IMR-90 (cell line): ENCODE measurements around the gene NIPAL4. TPM values are rescaled to one million over a fixed set of nuclear protein-coding genes. Genes with fewer than 3 reads are reported as not detected.

ENCODE experiments used
- ATAC-seq: fragments of 200-7000 bp; cut with Tn5 transposase; 2 replicates; pipeline ENCODE4 v1.9.1; 2020; ENCODE audit warnings: low read depth, mild to moderate bottlenecking, moderate library complexity
- BruUV-seq: library from RNA; stranded (reverse); fragments of 400-500 nt; replicated peaks from 2 replicates; lab custom pipeline; 2021; lab: Mats Ljungman, UMichigan
- CTCF ChIA-PET: fragments of 300-600 bp; formaldehyde crosslinking; extraction: SDS; loops from one replicate; lab custom pipeline; 2021; ENCODE audit warnings: antibody characterized with exemption; lab: Yijun Ruan, JAX
- POLR2A ChIA-PET: fragments of 300-600 bp; sonication (Branson Sonifier 250); formaldehyde crosslinking; loops from one replicate; lab custom pipeline; 2022; ENCODE audit warnings: antibody characterized with exemption; ENCODE audit not compliant: unreplicated experiment; lab: Charles Lee
- DNase-seq: peaks from one replicate; pipeline ENCODE4 v3.0.0; 2013
- H2AFZ ChIP-seq: replicated peaks from 2 replicates; pipeline ENCODE3; 2013; ENCODE audit warnings: low read length, mild to moderate bottlenecking; ENCODE audit not compliant: poor library complexity
- H2AK5ac ChIP-seq: 2 replicates; pipeline ENCODE4 v1.6.1; 2013; ENCODE audit warnings: low read depth, low read length, inconsistent platforms
- H2AK9ac ChIP-seq: replicated peaks from 2 replicates; pipeline ENCODE3; 2013; ENCODE audit warnings: mild to moderate bottlenecking, low read depth, low read length, moderate library complexity; ENCODE audit not compliant: poor library complexity
- H2BK120ac ChIP-seq: 2 replicates; pipeline ENCODE4 v1.6.1; 2013; ENCODE audit warnings: low read depth, low read length, inconsistent platforms
- H2BK15ac ChIP-seq: 3 replicates; pipeline ENCODE4 v1.6.1; 2013; ENCODE audit warnings: low read depth, low read length, inconsistent platforms
- H2BK20ac ChIP-seq: 2 replicates; pipeline ENCODE4 v1.6.1; 2013; ENCODE audit warnings: low read depth, mild to moderate bottlenecking, inconsistent platforms, low read length, moderate library complexity
- H2BK5ac ChIP-seq: 2 replicates; pipeline ENCODE4 v1.6.1; 2013; ENCODE audit warnings: mild to moderate bottlenecking, low read depth, low read length, inconsistent platforms; ENCODE audit not compliant: poor library complexity, severe bottlenecking
- H3K14ac ChIP-seq: replicated peaks from 2 replicates; pipeline ENCODE4 v1.6.1; 2013; ENCODE audit warnings: low read depth, low read length, inconsistent platforms
- H3K18ac ChIP-seq: 2 replicates; pipeline ENCODE4 v1.6.1; 2013; ENCODE audit warnings: low read depth, low read length, control low read depth
- H3K23ac ChIP-seq: 2 replicates; pipeline ENCODE4 v1.6.1; 2013; ENCODE audit warnings: low read depth, low read length, inconsistent platforms
- H3K27ac ChIP-seq: 2 replicates; pipeline ENCODE4 v1.5.1; 2013; ENCODE audit warnings: mild to moderate bottlenecking, control low read depth, low read length; ENCODE audit not compliant: insufficient read depth
- H3K27me3 ChIP-seq: 2 replicates; pipeline ENCODE4 v1.6.1; 2013; ENCODE audit warnings: low read length; ENCODE audit not compliant: control insufficient read depth, insufficient read depth
- H3K36me3 ChIP-seq: 2 replicates; pipeline ENCODE4 v1.6.1; 2013; ENCODE audit warnings: low read length, mixed read lengths; ENCODE audit not compliant: control insufficient read depth, insufficient read depth
- H3K4ac ChIP-seq: 2 replicates; pipeline ENCODE4 v1.6.1; 2013; ENCODE audit warnings: low read depth, low read length, inconsistent platforms
- H3K4me1 ChIP-seq: 2 replicates; pipeline ENCODE4 v1.6.1; 2013; ENCODE audit warnings: low read length, mixed read lengths; ENCODE audit not compliant: control insufficient read depth, insufficient read depth
- H3K4me2 ChIP-seq: 2 replicates; pipeline ENCODE4 v1.6.1; 2013; ENCODE audit warnings: low read depth, mild to moderate bottlenecking, control low read depth, low read length, moderate library complexity
- H3K4me3 ChIP-seq: 2 replicates; pipeline ENCODE4 v1.5.1; 2013; ENCODE audit warnings: low read depth, mild to moderate bottlenecking, control low read depth, low read length, moderate library complexity; ENCODE audit not compliant: insufficient read depth
- H3K56ac ChIP-seq: 2 replicates; pipeline ENCODE4 v1.6.1; 2013; ENCODE audit warnings: low read length, inconsistent platforms; ENCODE audit not compliant: insufficient read depth; ENCODE audit errors: extremely low read depth
- H3K79me1 ChIP-seq, 2 experiments: 2 replicates each; pipeline ENCODE4 v1.6.1; 2013; ENCODE audit warnings: low read length in 2 of 2, inconsistent platforms in 1 of 2, low read depth in 1 of 2
- H3K9ac ChIP-seq: 2 replicates; pipeline ENCODE4 v1.6.1; 2013; ENCODE audit warnings: low read depth, low read length, control low read depth
- H3K9me1 ChIP-seq: 2 replicates; pipeline ENCODE4 v1.6.1; 2013; ENCODE audit warnings: low read length, inconsistent platforms; ENCODE audit not compliant: insufficient read depth
- H3K9me3 ChIP-seq: 2 replicates; pipeline ENCODE4 v1.6.1; 2013; ENCODE audit warnings: low read length; ENCODE audit not compliant: control insufficient read depth, insufficient read depth
- H4K20me1 ChIP-seq: 2 replicates; pipeline ENCODE4 v1.6.1; 2013; ENCODE audit warnings: low read length, inconsistent platforms; ENCODE audit not compliant: insufficient read depth
- H4K5ac ChIP-seq: 2 replicates; pipeline ENCODE4 v1.6.1; 2013; ENCODE audit warnings: mild to moderate bottlenecking, low read depth, low read length, control low read depth
- H4K8ac ChIP-seq, 2 experiments: 2 replicates each; pipeline ENCODE4 v1.6.1; 2013; ENCODE audit warnings: low read depth in 2 of 2, low read length in 2 of 2, control low read depth in 1 of 2, inconsistent platforms in 1 of 2
- H4K91ac ChIP-seq: 2 replicates; pipeline ENCODE4 v1.6.1; 2013; ENCODE audit warnings: low read depth, low read length, inconsistent platforms; ENCODE audit not compliant: insufficient read depth
- BHLHE40 ChIP-seq: fragments of 150-350 bp; IDR thresholded peaks from 2 replicates; pipeline ENCODE4 v1.6.1; 2016; ENCODE audit warnings: mild to moderate bottlenecking, low read depth, low read length
- CEBPB ChIP-seq: IDR thresholded peaks from 2 replicates; pipeline ENCODE4 v1.6.1; 2012; ENCODE audit warnings: low read depth, low read length, improper control_type of control experiment
- CHD1 ChIP-seq: IDR thresholded peaks from 2 replicates; pipeline ENCODE4 v1.6.1; 2012; ENCODE audit warnings: low read depth, low read length, improper control_type of control experiment
- FOS ChIP-seq: fragments of 150-350 bp; IDR thresholded peaks from 2 replicates; pipeline ENCODE4 v1.6.1; 2016; ENCODE audit warnings: low read depth, low read length
- MAFK ChIP-seq: IDR thresholded peaks from 2 replicates; pipeline ENCODE4 v1.6.1; 2012; ENCODE audit warnings: low read depth, low read length, improper control_type of control experiment
- MAZ ChIP-seq: IDR thresholded peaks from 2 replicates; pipeline ENCODE4 v1.6.1; 2012; ENCODE audit warnings: low read depth, mild to moderate bottlenecking, low read length, improper control_type of control experiment, moderate library complexity, borderline replicate concordance
- MXI1 ChIP-seq: IDR thresholded peaks from 2 replicates; pipeline ENCODE4 v1.6.1; 2012; ENCODE audit warnings: low read depth, mild to moderate bottlenecking, low read length, moderate library complexity, borderline replicate concordance
- NFE2L2 ChIP-seq: fragments of 150-350 bp; IDR thresholded peaks from 2 replicates; pipeline ENCODE4 v1.6.1; 2016; ENCODE audit warnings: low read depth, mild to moderate bottlenecking, low read length
- POLR2A ChIP-seq: IDR thresholded peaks from 2 replicates; pipeline ENCODE4 v1.6.1; 2012; ENCODE audit warnings: mild to moderate bottlenecking, low read depth, low read length
- RAD21 ChIP-seq: IDR thresholded peaks from 2 replicates; pipeline ENCODE4 v1.6.1; 2012; ENCODE audit warnings: low read length, improper control_type of control experiment
- RFX5 ChIP-seq: IDR thresholded peaks from 2 replicates; pipeline ENCODE4 v1.8.0; 2012; ENCODE audit warnings: low read depth, mild to moderate bottlenecking, low read length, moderate library complexity
- SMC3 ChIP-seq: fragments of 150-350 bp; IDR thresholded peaks from 2 replicates; pipeline ENCODE4 v1.6.1; 2016; ENCODE audit warnings: low read depth, mild to moderate bottlenecking, antibody characterized with exemption, low read length, moderate library complexity
- WGBS, 2 experiments: methylation state at CpG; one replicate each; pipeline versions ENCODE4 v1.1.5 to v1.1.7; 2013; ENCODE audit warnings: missing lambda C conversion rate in 2 of 2; ENCODE audit not compliant: insufficient read length in 1 of 2; ENCODE audit errors: extremely low coverage in 2 of 2; 5-methylcytosine and 5-hydroxymethylcytosine counted together
- dilution Hi-C: fragments of 300-500 bp; cut with HindIII; formaldehyde crosslinking; loops from one replicate; pipeline ENCODE4 v1.14.3; 2018; ENCODE audit warnings: low sequenced_read_pairs; ENCODE audit not compliant: unreplicated experiment
- in situ Hi-C: fragments of 300-500 bp; cut with MboI; formaldehyde crosslinking; loops from 3 replicates; pipeline ENCODE4 v1.14.3; 2019; ENCODE audit warnings: low sequenced_read_pairs, inconsistent platforms, mixed read lengths
- intact Hi-C: fragments of 100-400 bp; cut with micrococcal nuclease; formaldehyde crosslinking; loops from 2 replicates; pipeline ENCODE4 v1.10.0; 2022
- polyA plus RNA-seq, 3 experiments: library from polyadenylated mRNA; depleted of rRNA; stranded (reverse); fragments of >200 nt; gene quantifications; 2 replicates each; pipeline ENCODE4 v1.2.3, GENCODE V29; 2012; ENCODE audit warnings: low replicate concordance in 1 of 3
- total RNA-seq: library from RNA; depleted of rRNA; stranded (reverse); fragments of >200 nt; gene quantifications from 2 replicates; pipeline ENCODE4 v1.2.3, GENCODE V29; 2012
- TF ChIP-seq, protein P1 (sequence below): fragments of 150-350 bp; IDR thresholded peaks from 2 replicates; pipeline ENCODE4 v1.6.1; 2016; ENCODE audit warnings: low read depth, mild to moderate bottlenecking, low read length, moderate library complexity, borderline replicate concordance
- TF ChIP-seq, protein P2 (sequence below): conservative IDR thresholded peaks from 2 replicates; pipeline ENCODE4 v1.5.1; 2012; ENCODE audit warnings: mild to moderate bottlenecking, low read depth, low read length, improper control_type of control experiment
- TF ChIP-seq, protein P3 (sequence below): fragments of 150-350 bp; IDR thresholded peaks from 2 replicates; pipeline ENCODE4 v1.6.1; 2017; ENCODE audit warnings: mild to moderate bottlenecking, antibody characterized with exemption, low read length, low read depth

Gene NIPAL4
- total and polyA plus RNA-seq, 2 of the 4 experiments (the other 2 are of a cell fraction) = 0.18 to 0.39 TPM

DNA sequence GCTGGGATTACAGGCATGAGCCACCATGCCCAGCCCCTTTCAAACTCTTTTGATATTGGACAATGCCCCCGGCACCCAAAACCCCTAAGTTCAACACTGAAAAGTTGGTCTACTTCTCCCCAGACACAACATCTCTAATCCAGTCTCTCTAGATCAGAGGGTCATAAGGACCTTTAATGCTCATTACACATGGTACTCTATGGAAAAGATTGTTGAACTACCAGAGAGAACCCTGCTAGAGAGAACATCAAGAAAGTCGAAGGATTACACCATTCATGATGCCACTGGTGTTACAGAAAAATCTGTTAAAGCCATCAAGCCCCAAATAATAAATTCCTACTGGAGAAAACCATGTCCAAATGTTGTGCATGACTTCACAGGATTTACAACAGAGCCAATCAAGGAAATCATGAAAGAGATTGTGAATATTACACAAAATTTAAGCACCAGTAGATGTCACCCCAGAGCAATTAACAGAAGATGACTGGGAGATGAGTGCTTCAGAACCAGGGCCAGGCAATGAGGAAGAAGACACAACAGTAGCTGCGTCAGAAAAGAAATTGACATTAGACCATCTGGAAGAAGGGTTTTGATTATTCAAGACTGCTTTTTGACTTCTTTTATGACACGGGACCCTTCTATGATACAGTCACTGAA is 28.3 kb upstream of the NIPAL4 start:
- H4K91ac ChIP-seq = no peak overlapping the region
- no peak overlapping the region for H3K56ac ChIP-seq
- H2AK9ac ChIP-seq = no peak overlapping the region
- H2BK5ac ChIP-seq = no peak overlapping the region
- ATAC-seq (peak; percentile 98), DNase-seq (peak; percentile 69)
- ChIA-PET POLR2A (no interaction called here), CTCF (interaction anchor here (0.6 to 1.3 kb wide), 10 partner anchors 9 to 157 kb away, joined by 3 to 8 read pairs (median 3); no protein-coding TSS in a partner anchor)
- no peak overlapping the region for H3K23ac ChIP-seq
- no peaks in the 10 kb centered on the region for H3K36me3 ChIP-seq
- H2BK15ac ChIP-seq = no peak overlapping the region
- H3K27ac ChIP-seq = no peak overlapping the region
- no peaks in the 10 kb centered on the region for H3K9me1 ChIP-seq
- no peak overlapping the region for H3K9ac ChIP-seq
- in situ Hi-C loops (no loop called here), intact Hi-C loops (loop anchor here (1.0 to 2.0 kb wide), 5 partner anchors 45 to 312 kb away; partner anchors contain the start of gene LSM11), dilution Hi-C loops (no loop called here)
- peak overlapping the region; percentile 14; the same call in 1 of the 2 replicates for H2BK120ac ChIP-seq
- no peak overlapping the region for H3K18ac ChIP-seq
- no peaks in the 10 kb centered on the region for H3K9me3 ChIP-seq
- H2AFZ ChIP-seq = no peak overlapping the region
- H3K4me1 ChIP-seq = no peaks in the 10 kb centered on the region
- no peaks in the 10 kb centered on the region for H3K79me1 ChIP-seq
- H3K27me3 ChIP-seq = no peaks in the 10 kb centered on the region
- no peaks in the 10 kb centered on the region for H4K20me1 ChIP-seq
- H3K4me3 ChIP-seq = no peak overlapping the region
- BruUV-seq = no TSS peak
- no peak overlapping the region for H2AK5ac ChIP-seq
- H4K5ac ChIP-seq = no peak overlapping the region
- no peak overlapping the region; the same call in 1 of the 2 replicates for H3K4ac ChIP-seq
- no peak overlapping the region for H3K14ac ChIP-seq
- H4K8ac ChIP-seq = no peak overlapping the region; a peak in 1 of 4 replicates
- no peak overlapping the region for H2BK20ac ChIP-seq
- no peak overlapping the region for H3K4me2 ChIP-seq
- 58% methylated on average over 2 of the region's 4 CpGs; no CpG with 5 or more reads in 1 of the 2 experiments for WGBS, 2 experiments
- TF ChIP-seq RFX5 (no peak), RAD21 (peak; percentile 65), FOS (no peak), CEBPB (no peak), NFE2L2 (no peak), MAFK (no peak), MAZ (no peak), BHLHE40 (no peak), SMC3 (peak; percentile 72), MXI1 (no peak), POLR2A (no peak), CHD1 (no peak)
- TF ChIP-seq, protein P1, sequence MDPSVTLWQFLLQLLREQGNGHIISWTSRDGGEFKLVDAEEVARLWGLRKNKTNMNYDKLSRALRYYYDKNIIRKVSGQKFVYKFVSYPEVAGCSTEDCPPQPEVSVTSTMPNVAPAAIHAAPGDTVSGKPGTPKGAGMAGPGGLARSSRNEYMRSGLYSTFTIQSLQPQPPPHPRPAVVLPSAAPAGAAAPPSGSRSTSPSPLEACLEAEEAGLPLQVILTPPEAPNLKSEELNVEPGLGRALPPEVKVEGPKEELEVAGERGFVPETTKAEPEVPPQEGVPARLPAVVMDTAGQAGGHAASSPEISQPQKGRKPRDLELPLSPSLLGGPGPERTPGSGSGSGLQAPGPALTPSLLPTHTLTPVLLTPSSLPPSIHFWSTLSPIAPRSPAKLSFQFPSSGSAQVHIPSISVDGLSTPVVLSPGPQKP = no peak
- TF ChIP-seq, protein P2, sequence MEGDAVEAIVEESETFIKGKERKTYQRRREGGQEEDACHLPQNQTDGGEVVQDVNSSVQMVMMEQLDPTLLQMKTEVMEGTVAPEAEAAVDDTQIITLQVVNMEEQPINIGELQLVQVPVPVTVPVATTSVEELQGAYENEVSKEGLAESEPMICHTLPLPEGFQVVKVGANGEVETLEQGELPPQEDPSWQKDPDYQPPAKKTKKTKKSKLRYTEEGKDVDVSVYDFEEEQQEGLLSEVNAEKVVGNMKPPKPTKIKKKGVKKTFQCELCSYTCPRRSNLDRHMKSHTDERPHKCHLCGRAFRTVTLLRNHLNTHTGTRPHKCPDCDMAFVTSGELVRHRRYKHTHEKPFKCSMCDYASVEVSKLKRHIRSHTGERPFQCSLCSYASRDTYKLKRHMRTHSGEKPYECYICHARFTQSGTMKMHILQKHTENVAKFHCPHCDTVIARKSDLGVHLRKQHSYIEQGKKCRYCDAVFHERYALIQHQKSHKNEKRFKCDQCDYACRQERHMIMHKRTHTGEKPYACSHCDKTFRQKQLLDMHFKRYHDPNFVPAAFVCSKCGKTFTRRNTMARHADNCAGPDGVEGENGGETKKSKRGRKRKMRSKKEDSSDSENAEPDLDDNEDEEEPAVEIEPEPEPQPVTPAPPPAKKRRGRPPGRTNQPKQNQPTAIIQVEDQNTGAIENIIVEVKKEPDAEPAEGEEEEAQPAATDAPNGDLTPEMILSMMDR = peak; percentile 59
- TF ChIP-seq, protein P3, sequence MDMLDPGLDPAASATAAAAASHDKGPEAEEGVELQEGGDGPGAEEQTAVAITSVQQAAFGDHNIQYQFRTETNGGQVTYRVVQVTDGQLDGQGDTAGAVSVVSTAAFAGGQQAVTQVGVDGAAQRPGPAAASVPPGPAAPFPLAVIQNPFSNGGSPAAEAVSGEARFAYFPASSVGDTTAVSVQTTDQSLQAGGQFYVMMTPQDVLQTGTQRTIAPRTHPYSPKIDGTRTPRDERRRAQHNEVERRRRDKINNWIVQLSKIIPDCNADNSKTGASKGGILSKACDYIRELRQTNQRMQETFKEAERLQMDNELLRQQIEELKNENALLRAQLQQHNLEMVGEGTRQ = no peak
